ENCODE measurements around the gene UBTD2. TPM values are rescaled to one million over a fixed set of nuclear protein-coding genes. Genes with fewer than 3 reads are reported as not detected.
A peak's percentile ranks its signal among the peaks of the same experiment; 100 is the strongest.

Gene UBTD2
- total and polyA plus RNA-seq, 12 donors, result 7.5 to 11.3 (median 8.9) TPM

DNA sequence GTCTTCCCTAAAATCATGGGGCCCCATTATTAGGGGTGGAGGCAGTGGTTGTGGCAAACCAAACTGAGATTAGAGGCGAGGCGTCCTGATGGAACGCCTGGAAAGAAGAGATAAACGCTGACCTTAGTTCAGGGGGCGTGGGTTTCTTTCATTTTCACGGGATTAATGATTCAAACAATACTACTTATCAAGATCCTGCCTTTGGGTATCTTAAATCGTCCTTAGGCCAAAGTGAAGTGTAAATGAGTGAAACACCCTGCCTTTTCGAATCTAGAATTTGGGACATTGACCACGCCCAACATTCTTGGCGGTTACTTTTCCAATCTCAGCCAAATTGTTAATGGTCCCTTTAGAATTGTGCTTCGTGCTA is 1.0 kb upstream of the UBTD2 start:
- DNase-seq (peak in 1 of 2 donors; percentile 26), ATAC-seq (peak in 5 of 8 donors; percentile 0 to 47 (median 18))
- H3K4me3 ChIP-seq, result peak overlapping the region; percentile 51 to 97 (median 92)
- intact Hi-C loops (cut with DNase I), result loop anchor here in 5 of 10 donors (5.0 to 10.0 kb wide), 6 partner anchors 70 to 177 kb away; partner anchors contain the start of genes SH3PXD2B (in 2 of the 5), STK10 (in 2 of the 5) and EFCAB9 (in 1 of the 5)
- WGBS, 2 donors, result 4% methylated on average over 11 of the region's 11 CpGs
- peaks cover 0 to 42% (median 24%) of the 10 kb centered on the region in 9 donors for H3K4me1 ChIP-seq
- TF ChIP-seq, protein P1, sequence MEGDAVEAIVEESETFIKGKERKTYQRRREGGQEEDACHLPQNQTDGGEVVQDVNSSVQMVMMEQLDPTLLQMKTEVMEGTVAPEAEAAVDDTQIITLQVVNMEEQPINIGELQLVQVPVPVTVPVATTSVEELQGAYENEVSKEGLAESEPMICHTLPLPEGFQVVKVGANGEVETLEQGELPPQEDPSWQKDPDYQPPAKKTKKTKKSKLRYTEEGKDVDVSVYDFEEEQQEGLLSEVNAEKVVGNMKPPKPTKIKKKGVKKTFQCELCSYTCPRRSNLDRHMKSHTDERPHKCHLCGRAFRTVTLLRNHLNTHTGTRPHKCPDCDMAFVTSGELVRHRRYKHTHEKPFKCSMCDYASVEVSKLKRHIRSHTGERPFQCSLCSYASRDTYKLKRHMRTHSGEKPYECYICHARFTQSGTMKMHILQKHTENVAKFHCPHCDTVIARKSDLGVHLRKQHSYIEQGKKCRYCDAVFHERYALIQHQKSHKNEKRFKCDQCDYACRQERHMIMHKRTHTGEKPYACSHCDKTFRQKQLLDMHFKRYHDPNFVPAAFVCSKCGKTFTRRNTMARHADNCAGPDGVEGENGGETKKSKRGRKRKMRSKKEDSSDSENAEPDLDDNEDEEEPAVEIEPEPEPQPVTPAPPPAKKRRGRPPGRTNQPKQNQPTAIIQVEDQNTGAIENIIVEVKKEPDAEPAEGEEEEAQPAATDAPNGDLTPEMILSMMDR (IDR thresholded peaks at IDR 0.05), result no peak
- no peaks in the 10 kb centered on the region for H3K27me3 ChIP-seq
- H3K36me3 ChIP-seq, result no peaks in the 10 kb centered on the region
- peak overlapping the region; percentile 84 to 96 (median 94) for H3K27ac ChIP-seq
- H3K9me3 ChIP-seq, result no peaks in the 10 kb centered on the region

GRCh38 chr5:172283862-172284610 is 472 bp upstream of the UBTD2 start:
- intact Hi-C loops (cut with DNase I), result loop anchor here in 5 of 10 donors (1.0 to 10.0 kb wide), 8 partner anchors 69 to 177 kb away; partner anchors contain the start of genes STK10 (in 4 of the 5), SH3PXD2B (in 2 of the 5) and EFCAB9 (in 1 of the 5)
- Histone ChIP-seq H3K9me3 (no peaks in the 10 kb centered on the region), H3K36me3 (no peaks in the 10 kb centered on the region), H3K27ac (peak overlapping the region; percentile 84 to 96 (median 94)), H3K4me1 (peaks cover 0 to 42% (median 24%) of the 10 kb centered on the region in 9 donors), H3K4me3 (peak overlapping the region; percentile 51 to 97 (median 92)), H3K27me3 (no peaks in the 10 kb centered on the region)
- peak; percentile 89 for DNase-seq
- ATAC-seq, result peak; percentile 88 to 95 (median 93)
- TF ChIP-seq, protein P1 (IDR thresholded peaks at IDR 0.05), result no peak
- 1% methylated on average over 56 to 79 of the region's 79 CpGs for WGBS, 2 donors

DNA sequence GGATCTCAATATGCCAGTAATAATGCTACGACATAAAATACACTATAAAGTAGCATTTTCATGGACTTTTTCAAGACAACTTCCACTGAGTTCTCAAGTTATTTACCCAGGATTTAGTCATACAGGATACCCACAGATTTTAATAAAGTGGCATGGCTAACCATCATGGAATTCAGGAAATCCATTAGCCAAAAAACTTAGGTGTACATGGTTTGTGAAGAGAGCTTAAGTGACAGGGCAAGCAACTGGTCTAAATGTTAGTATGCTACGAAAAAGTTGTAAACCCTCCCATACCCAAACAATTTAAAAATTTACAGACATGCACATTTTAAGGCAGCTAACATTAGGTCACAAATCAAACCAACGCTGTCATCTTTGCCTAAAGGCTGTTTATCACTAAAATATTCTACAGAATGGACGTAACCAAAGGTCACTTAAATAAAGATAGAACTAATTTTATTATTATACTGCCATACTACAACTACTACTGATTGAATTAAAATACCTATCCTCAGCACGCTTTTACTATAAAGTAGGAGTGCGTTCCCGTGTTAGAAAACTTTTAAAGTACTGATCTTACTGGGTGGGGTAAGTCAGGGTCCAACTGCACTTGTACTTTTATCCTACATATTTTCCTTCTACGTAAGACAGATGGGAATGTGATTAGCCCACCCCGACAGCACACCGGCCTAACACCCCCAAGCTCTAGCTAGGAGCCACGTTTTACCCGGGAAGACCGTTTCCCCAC is 1.1 kb downstream of the UBTD2 start:
- no peaks in the 10 kb centered on the region for H3K9me3 ChIP-seq
- TF ChIP-seq, protein P1 (IDR thresholded peaks at IDR 0.05), result no peak
- ATAC-seq (no peak), DNase-seq (no peak)
- peak overlapping the region; percentile 56 to 97 (median 92) for H3K4me3 ChIP-seq
- 6 to 11% methylated on average over 13 of the region's 13 CpGs for WGBS, 2 donors
- peak overlapping the region; percentile 84 to 96 (median 94) for H3K27ac ChIP-seq
- H3K4me1 ChIP-seq, result peaks cover 0 to 42% (median 24%) of the 10 kb centered on the region in 9 donors
- no peaks in the 10 kb centered on the region for H3K27me3 ChIP-seq
- H3K36me3 ChIP-seq, result no peaks in the 10 kb centered on the region
- intact Hi-C loops (cut with DNase I), result loop anchor here in 5 of 10 donors (1.0 to 10.0 kb wide), 8 partner anchors 68 to 175 kb away; partner anchors contain the start of genes STK10 (in 4 of the 5), SH3PXD2B (in 2 of the 5) and EFCAB9 (in 1 of the 5)

DNA sequence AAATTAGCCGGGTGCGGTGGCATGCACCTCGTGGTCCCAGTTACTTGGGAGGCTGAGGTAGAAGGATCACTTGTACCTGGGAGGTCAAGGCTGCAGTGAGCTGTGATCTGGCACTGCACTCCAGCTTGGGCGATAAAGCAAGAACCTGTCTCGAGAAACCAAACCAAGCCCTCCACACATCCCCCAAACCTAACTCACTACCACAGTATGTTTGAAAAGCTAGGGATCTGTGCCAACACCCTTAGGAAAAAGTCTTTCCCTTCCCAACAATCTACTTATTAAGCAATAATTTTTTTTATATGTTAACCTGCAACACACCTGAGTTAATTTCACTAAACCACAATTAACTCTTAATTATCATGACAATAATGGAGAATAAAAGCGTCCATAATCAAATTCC is 2.2 kb downstream of the UBTD2 start:
- peaks cover 0 to 5% (median 0%) of the 10 kb centered on the region in 9 donors for H3K36me3 ChIP-seq
- TF ChIP-seq, protein P1 (IDR thresholded peaks at IDR 0.05), result no peak
- ATAC-seq (no peak), DNase-seq (no peak)
- H3K4me1 ChIP-seq, result peaks cover 0 to 46% (median 24%) of the 10 kb centered on the region in 9 donors
- intact Hi-C loops (cut with DNase I), result loop anchor here in 5 of 10 donors (1.0 to 10.0 kb wide), 7 partner anchors 13 to 174 kb away; partner anchors contain the start of genes SH3PXD2B (in 2 of the 5), STK10 (in 2 of the 5) and EFCAB9 (in 1 of the 5)
- peak overlapping the region in 2 of 10 donors; percentile 94 for H3K4me3 ChIP-seq
- H3K27ac ChIP-seq, result no peak overlapping the region
- H3K27me3 ChIP-seq, result no peaks in the 10 kb centered on the region
- 80 to 86% methylated on average over 6 of the region's 6 CpGs for WGBS, 2 donors
- no peaks in the 10 kb centered on the region for H3K9me3 ChIP-seq
